Measurements from ENCODE around the gene MRPS22. TPM values are rescaled to one million over a fixed set of nuclear protein-coding genes. Genes with fewer than 3 reads are reported as not detected.
"Not testable (repeated sequence)": the region's sequence is repeated elsewhere in the genome, so short reads cannot be mapped to it uniquely, and the experiment has no call there.

Gene MRPS22
- total and polyA plus RNA-seq, 2 donors from 2014 or later: 36.7 to 58.7 TPM

DNA sequence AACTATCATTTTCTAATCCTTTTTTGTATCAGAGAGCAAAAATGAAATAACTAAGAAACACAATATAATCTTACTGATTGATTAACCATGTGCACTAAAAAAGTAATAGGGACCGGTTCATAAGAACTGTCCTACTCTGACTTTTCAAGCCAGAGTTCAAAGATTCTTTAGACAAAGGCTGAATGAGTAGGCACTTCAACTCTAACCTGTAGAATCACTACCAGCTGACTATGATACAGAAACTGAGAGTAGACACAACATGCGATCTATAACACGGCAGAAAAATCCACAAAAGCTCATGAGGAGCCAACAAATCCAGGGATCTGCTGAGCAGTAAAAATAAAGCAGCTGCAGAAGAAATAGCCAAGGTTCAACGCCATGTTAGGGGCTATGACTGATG is 36.8 kb downstream of the MRPS22 start:
- no peak overlapping the region for H3K9ac ChIP-seq (ENCODE audit: low read length in 3 of 3)
- no peaks in the 10 kb centered on the region for H3K27me3 ChIP-seq (ENCODE audit: control insufficient read depth, insufficient read depth, low read length)
- H3K4me3 ChIP-seq (ENCODE audit: low read length in 3 of 3): no peak overlapping the region
- FAIRE-seq (no peak), DNase-seq (no peak)
- TF ChIP-seq, protein P1, sequence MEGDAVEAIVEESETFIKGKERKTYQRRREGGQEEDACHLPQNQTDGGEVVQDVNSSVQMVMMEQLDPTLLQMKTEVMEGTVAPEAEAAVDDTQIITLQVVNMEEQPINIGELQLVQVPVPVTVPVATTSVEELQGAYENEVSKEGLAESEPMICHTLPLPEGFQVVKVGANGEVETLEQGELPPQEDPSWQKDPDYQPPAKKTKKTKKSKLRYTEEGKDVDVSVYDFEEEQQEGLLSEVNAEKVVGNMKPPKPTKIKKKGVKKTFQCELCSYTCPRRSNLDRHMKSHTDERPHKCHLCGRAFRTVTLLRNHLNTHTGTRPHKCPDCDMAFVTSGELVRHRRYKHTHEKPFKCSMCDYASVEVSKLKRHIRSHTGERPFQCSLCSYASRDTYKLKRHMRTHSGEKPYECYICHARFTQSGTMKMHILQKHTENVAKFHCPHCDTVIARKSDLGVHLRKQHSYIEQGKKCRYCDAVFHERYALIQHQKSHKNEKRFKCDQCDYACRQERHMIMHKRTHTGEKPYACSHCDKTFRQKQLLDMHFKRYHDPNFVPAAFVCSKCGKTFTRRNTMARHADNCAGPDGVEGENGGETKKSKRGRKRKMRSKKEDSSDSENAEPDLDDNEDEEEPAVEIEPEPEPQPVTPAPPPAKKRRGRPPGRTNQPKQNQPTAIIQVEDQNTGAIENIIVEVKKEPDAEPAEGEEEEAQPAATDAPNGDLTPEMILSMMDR (IDR thresholded peaks at IDR 0.05; ENCODE audit: borderline replicate concordance, extremely low read depth, insufficient read depth): no peak
- no peaks in the 10 kb centered on the region for H3K4me1 ChIP-seq (ENCODE audit: control insufficient read depth in 2 of 3, insufficient read depth in 2 of 3, low read depth in 1 of 3, low read length in 3 of 3)
- H3K27ac ChIP-seq (ENCODE audit: low read depth in 2 of 2, low read length in 2 of 2): no peak overlapping the region
- intact Hi-C loops (cut with DNase I): no loop called here
- no peaks in the 10 kb centered on the region for H3K9me3 ChIP-seq (ENCODE audit: control insufficient read depth in 2 of 3, insufficient read depth in 1 of 3, low read length in 3 of 3)
- peaks cover 9 to 32% (median 17%) of the 10 kb centered on the region in 3 donors for H3K36me3 ChIP-seq (ENCODE audit: control insufficient read depth in 2 of 3, insufficient read depth in 3 of 3, low read length in 3 of 3)

DNA sequence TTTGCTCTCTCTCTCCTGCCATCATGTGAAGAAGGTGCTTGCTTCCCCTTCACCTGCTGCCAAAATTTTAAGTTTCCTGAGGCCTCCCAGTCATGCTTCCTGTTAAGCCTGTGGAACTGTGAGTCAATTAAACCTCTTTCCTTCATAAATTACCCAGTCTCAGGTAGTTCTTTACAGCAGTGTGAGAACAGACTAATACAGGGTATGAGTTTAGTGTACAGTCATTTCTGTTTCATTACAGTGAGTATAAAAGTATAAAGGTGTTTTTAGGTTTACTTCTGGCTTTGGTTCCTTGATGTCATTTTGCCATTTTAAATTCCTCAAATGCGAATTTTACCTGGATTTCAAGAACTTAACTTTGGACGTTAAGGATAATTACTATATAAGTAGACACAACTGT is 38.5 kb downstream of the MRPS22 start:
- H3K9me3 ChIP-seq (ENCODE audit: control insufficient read depth in 2 of 3, insufficient read depth in 1 of 3, low read length in 3 of 3); H3K4me1 ChIP-seq (ENCODE audit: control insufficient read depth in 2 of 3, insufficient read depth in 2 of 3, low read depth in 1 of 3, low read length in 3 of 3); H3K4me3 ChIP-seq (ENCODE audit: low read length in 3 of 3); H3K27ac ChIP-seq (ENCODE audit: low read depth in 2 of 2, low read length in 2 of 2); intact Hi-C loops (cut with DNase I); H3K27me3 ChIP-seq (ENCODE audit: control insufficient read depth, insufficient read depth, low read length); FAIRE-seq; DNase-seq; H3K9ac ChIP-seq (ENCODE audit: low read length in 3 of 3): not testable (repeated sequence)
- peaks cover 7 to 28% (median 13%) of the 10 kb centered on the region in 3 donors for H3K36me3 ChIP-seq (ENCODE audit: control insufficient read depth in 2 of 3, insufficient read depth in 3 of 3, low read length in 3 of 3)

DNA sequence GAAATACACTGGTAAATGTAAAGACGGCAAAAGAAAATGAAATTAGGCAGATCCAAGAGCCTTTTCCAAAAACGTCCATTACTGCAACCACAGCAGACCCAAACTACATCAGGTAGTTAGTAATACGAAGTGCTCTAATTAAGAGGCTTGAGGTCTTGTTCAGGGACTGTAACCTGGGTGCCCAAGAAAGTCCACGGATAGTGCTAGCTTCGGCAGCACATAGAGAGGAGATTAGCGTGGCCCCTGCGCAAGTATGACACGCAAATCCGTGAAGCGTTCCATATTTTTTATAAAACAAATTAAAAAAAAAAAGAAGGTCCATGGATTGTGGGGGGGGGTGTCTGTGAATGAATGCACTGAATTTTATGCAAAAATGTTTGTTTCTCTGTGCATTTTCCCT is 44.3 kb downstream of the MRPS22 start:
- H3K4me3 ChIP-seq (ENCODE audit: low read length in 3 of 3): peak overlapping the region in 1 of 3 donors; percentile 28
- TF ChIP-seq, protein P1 (IDR thresholded peaks at IDR 0.05; ENCODE audit: borderline replicate concordance, extremely low read depth, insufficient read depth): no peak
- H3K9ac ChIP-seq (ENCODE audit: low read length in 3 of 3): no peak overlapping the region
- DNase-seq: no peak
- no peak overlapping the region for H3K27ac ChIP-seq (ENCODE audit: low read depth in 2 of 2, low read length in 2 of 2)
- no peaks in the 10 kb centered on the region for H3K9me3 ChIP-seq (ENCODE audit: control insufficient read depth in 2 of 3, insufficient read depth in 1 of 3, low read length in 3 of 3)
- no peak for FAIRE-seq
- H3K4me1 ChIP-seq (ENCODE audit: control insufficient read depth in 2 of 3, insufficient read depth in 2 of 3, low read depth in 1 of 3, low read length in 3 of 3): peaks cover 0 to 4% (median 0%) of the 10 kb centered on the region in 3 donors
- no peaks in the 10 kb centered on the region for H3K27me3 ChIP-seq (ENCODE audit: control insufficient read depth, insufficient read depth, low read length)
- no peaks in the 10 kb centered on the region for H3K36me3 ChIP-seq (ENCODE audit: control insufficient read depth in 2 of 3, insufficient read depth in 3 of 3, low read length in 3 of 3)
- intact Hi-C loops (cut with DNase I): no loop called here

DNA sequence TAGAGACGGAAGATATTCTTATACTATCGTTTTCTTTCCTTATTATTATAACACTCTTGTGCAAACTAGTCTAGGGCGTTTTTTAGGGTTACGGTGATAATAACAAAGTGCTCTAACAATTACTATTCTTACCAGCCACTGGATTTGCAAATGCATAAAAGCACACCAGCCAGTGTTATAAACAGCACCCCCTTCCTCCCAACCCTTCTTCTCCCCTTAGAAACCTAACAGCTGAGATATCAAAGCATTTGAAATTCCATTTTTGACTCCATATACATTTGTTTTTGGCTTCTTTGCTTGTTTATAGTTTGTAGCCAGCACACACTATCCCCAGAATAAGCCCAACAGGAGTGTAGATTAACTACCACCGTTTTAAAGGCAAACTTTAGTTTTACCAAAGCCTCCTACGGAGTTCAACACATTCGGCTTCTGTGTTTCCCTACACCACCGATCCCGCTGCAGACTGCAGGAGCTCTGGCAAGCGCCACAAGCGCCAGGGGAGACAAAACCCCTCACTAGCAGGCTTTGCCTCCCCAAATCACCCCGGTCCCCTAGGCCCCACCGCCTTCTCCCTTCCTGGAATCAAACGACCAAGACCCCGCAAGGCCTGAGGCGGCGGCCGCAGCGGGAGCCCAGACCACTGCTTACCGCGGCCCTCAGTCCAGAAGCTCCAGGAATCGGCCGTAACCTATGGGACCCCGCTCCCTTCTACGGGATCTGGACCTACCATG is 45.2 kb downstream of the MRPS22 start:
- no peaks in the 10 kb centered on the region for H3K27me3 ChIP-seq (ENCODE audit: control insufficient read depth, insufficient read depth, low read length)
- no peak for FAIRE-seq
- peak overlapping the region; percentile 90 to 96 for H3K27ac ChIP-seq (ENCODE audit: low read depth in 2 of 2, low read length in 2 of 2)
- H3K4me3 ChIP-seq (ENCODE audit: low read length in 3 of 3): peak overlapping the region; percentile 78 to 88 (median 87)
- intact Hi-C loops (cut with DNase I): no loop called here
- TF ChIP-seq, protein P1 (IDR thresholded peaks at IDR 0.05; ENCODE audit: borderline replicate concordance, extremely low read depth, insufficient read depth): no peak
- no peaks in the 10 kb centered on the region for H3K36me3 ChIP-seq (ENCODE audit: control insufficient read depth in 2 of 3, insufficient read depth in 3 of 3, low read length in 3 of 3)
- H3K4me1 ChIP-seq (ENCODE audit: control insufficient read depth in 2 of 3, insufficient read depth in 2 of 3, low read depth in 1 of 3, low read length in 3 of 3): peaks cover 0 to 4% (median 0%) of the 10 kb centered on the region in 3 donors
- peak in 1 of 5 donors; percentile 50 for DNase-seq
- H3K9ac ChIP-seq (ENCODE audit: low read length in 3 of 3): peak overlapping the region; percentile 77 to 94 (median 92)
- H3K9me3 ChIP-seq (ENCODE audit: control insufficient read depth in 2 of 3, insufficient read depth in 1 of 3, low read length in 3 of 3): no peaks in the 10 kb centered on the region
